GM21723 (cell line): ENCODE results near the gene TREML4.
A peak's percentile ranks its signal among the peaks of the same experiment; 100 is the strongest.
"Not testable (repeated sequence)": the region's sequence is repeated elsewhere in the genome, so short reads cannot be mapped to it uniquely, and the experiment has no call there.

Experiments used
- ATAC-seq: cut with Tn5 transposase; IDR thresholded peaks from one replicate; pipeline ENCODE4 v1.9.1; 2021; ENCODE audit warnings: mild to moderate bottlenecking, moderate library complexity; ENCODE audit not compliant: unreplicated experiment

The TREML4 gene

DNA sequence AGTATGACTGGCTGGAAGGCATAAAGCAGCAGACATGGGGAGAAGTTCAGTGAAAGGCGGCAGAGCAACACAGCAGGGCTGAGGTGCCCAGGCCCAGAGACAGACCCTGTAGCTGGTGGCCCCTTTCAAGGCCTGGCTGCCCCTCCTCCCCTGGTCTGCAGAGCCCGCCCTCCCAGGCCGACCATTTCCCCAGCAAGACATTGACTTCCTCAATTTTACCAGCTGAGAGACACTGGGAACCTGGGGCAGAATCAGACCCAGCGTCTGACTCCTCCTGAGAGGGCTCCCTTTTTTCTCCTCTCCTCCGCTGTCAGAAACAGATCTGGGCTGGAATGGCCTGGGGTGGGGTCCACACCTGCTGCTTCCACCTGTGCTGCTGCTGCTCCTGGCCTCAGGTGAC lies at the start of gene TREML4:
Gene TREML4 (plus strand): TSS at position 254 of the 400 bp plus-strand sequence. CDS start 79 bp downstream, at position 333.
- ATAC-seq, result no peak

DNA sequence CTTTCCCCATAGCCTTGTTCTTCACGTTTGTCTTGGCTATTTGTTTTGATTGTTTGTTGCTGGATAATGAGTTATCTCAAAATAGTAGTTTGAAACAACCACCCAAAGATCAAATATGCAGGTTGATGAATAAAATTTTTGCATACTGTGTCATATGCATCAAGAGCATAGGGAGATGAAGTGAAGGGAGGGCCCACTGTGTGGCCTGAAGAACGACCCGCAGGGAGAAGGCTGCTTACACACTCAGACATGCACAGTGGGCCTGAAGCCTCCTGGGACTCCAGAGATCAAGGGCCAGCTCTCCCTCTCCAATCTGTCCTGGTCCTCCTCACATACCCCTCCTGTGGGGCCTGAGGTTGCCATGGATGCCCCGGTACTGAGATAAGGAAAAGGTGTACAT lies 49.0 kb upstream of the TREML4 start:
- ATAC-seq, result no peak

- no peak for ATAC-seq
Measured at GRCh38 chr6:41181566-41181965, 46.6 kb upstream of the TREML4 start.

DNA sequence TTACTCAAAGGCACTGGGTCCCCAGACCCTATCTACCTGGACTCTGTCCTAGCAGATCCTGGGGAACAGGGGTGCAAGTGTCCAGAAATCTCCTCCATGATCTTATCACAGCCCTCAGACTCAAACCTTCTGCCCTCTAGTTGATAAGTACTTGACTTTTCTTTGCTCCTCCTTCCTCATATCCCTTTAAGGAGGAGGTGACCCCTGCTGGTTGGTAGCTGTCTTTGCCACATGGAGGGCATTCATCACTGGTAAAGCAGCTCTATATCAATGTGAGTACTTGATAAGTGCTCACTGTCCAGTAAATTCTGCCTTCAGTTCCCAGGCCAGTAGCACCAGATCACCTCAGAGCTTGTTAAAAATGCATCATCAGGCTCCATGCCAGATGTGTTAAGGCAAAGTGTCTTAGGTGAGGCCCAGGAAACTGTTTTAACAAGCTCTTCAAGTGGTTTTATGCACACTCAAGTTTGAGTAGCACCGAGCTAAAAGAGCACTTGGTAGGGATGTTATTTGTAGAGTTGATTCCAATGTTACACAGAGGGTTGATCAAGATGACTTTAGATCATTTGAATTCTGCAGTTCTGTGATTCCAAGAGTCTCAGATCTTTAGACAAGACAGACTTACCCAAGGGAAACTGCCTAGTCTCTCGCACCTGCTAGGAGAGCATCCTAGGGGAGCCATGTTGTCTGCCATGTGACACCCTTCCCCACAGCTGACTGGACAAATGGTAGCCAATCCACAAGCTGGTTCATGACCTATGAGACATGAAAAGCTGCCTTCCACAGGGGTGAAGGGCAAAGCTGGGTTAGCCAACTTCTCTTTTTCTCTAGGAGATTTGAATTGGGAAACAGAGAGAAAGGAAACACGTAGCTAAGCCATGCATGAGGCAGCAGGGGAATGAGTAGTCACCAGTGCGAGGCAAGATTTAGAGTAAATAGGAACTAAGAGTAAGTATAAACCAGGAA lies 45.8 kb upstream of the TREML4 start:
- peak; percentile 82 for ATAC-seq

DNA sequence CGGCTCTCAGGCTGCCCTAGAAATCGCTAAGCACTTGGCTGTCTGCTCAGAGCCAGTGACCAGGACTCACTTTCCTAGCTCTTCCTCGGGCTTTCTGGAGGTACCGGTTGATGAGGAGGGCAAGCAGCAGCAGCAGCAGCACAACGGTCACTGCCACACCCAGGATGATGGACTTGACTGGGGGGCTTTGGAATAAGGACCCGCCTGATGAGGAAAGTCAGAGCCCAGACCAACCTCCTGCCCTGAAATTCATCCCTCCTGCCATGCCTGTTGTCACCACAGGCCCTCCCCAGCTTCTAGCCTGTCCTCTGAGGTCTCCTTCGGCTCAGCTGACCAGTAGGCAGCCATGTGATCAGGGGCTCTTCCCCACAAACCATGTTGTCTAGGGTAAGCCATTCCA lies 43.4 kb upstream of the TREML4 start:
- ATAC-seq, result no peak

- no peak for ATAC-seq
Measured at GRCh38 chr6:41186031-41186562, 42.1 kb upstream of the TREML4 start.

- no peak for ATAC-seq
Measured at GRCh38 chr6:41187924-41188886, 39.9 kb upstream of the TREML4 start.

DNA sequence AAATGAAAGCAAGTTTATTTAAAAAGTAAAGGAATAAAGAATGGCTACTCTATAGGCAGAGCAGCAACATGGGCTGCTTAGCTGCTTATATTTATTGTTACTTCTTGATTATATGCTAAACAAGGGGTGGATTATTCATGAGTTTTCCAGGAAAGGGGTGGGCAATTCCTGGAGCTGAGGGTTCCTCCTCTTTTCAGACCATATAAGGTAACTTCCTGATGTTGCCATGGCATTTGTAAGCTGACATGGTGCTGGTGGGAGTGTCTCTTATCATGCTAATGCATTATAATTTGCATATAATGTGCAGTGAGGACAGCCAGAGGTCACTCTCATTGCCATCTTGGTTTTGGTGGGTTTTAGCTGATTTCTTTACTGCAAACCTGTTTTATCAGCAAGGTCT lies 39.1 kb upstream of the TREML4 start:
- ATAC-seq, result not testable (repeated sequence)

DNA sequence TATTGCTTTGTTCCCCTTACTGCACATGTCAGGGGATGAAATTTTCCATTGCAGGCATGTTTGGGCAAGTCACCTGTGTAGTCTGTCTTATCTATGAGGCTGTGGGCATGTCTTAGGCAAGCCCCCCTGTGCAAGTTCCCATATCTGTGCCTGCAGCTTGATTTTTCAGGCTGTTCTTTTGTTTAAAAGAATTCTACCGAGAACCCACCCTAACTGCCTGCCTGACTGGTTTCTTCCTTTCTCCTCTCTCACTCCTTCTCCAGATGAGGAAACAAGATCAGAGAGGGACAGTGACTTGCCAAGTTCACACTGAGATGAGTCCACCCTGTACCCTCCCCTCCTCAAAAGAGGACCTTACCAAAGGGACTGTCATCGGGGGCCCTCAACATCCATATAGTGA lies 38.2 kb upstream of the TREML4 start:
- no peak for ATAC-seq

DNA sequence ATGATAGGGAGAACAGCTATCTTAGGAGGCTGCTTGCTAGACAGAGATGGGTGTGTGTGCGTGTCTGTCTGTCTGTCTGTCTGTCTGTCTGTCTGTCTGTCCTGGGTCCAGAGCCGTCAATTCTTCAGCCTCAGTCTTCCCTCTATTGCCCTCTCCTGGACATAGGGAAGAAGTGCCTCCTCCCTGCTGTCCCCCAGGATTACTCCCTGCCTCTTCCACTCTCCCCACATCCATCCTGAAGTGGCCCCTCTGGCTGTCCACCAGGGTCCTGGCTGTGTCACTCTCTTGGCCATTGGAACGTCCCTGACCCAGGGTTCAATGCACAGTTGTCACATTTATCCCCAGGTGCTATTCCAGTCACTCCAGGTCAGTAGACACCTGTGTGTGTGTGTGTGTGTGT lies 37.4 kb upstream of the TREML4 start:
- no peak for ATAC-seq

GRCh38 chr6:41191569-41191968 lies 36.6 kb upstream of the TREML4 start:
- ATAC-seq, result no peak

- ATAC-seq, result no peak
Measured at GRCh38 chr6:41193171-41193734, 34.9 kb upstream of the TREML4 start.

DNA sequence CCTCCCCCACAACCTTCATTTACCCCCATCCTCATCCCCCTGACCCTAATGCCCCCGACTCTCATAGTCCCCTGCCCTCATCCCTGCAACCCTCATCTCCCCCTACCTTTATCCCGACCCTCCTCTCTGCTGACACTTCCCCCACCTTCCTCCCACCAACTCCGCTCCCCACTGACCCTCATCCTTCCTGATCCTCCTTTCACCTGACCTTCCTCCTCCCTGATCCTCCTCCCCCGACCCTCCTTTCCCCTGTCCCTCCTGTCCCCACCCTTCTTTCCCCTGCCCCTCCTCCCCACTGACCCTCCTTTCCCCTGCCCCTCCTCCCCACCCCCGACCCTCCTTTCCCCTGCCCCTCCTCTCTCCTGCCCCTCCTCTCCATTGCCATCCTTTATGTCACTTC lies 34.3 kb upstream of the TREML4 start:
- no peak for ATAC-seq

GRCh38 chr6:41194386-41194785 lies 33.8 kb upstream of the TREML4 start:
- no peak for ATAC-seq

DNA sequence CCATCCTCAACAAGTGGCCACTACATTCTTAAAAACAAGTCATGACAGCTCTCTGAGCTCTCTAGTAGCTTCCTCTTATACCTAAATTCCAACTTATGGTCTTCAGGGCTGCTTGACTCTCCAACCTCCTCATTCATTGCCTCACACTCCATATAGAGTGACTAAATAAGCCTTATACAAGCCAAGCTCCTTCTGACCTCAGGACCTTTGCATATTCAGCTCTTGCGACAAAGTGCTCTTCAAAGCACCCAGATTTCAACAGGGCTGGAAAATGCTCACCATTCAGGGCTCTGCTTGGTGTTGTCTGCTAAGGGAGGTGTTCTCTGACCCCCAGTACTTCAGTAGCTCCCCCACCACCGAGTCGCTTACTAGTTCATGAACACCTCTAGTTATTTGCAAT lies 30.9 kb upstream of the TREML4 start:
- no peak for ATAC-seq

DNA sequence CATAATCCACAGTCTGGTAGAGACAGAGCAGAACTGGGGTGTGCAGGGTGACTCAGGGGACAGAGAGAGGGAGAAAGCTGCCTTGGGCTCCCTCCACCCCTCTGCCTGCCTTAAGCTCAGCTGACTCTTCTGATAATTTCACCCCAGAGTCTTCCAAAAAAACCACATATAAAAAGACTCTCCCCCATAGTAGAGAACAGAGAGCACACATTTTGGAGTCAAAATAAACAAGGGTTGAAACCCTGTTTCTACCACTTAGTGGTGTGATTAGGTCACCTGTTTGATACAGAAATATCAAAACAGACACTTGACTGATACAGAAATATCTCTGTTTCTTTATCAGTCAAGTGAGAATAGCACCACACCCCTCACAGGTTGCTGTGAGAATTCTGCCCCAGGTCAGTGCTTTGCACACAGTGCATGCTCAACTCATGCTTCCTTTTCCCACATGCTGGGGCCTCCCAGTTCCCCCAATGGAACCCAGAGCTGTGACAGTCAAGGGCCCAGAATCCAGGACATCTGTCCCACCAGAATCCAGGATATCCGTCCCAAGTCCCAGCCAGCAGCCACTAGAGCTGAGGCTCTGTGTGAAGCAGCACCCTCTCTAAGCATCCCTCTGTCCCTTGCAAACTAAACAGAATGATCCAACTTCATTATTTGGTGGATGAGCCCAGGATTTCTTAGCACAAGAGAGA lies 28.4 kb upstream of the TREML4 start:
- ATAC-seq, result peak; percentile 62

- ATAC-seq, result peak; percentile 29
Measured at GRCh38 chr6:41200296-41200900, 27.8 kb upstream of the TREML4 start.

DNA sequence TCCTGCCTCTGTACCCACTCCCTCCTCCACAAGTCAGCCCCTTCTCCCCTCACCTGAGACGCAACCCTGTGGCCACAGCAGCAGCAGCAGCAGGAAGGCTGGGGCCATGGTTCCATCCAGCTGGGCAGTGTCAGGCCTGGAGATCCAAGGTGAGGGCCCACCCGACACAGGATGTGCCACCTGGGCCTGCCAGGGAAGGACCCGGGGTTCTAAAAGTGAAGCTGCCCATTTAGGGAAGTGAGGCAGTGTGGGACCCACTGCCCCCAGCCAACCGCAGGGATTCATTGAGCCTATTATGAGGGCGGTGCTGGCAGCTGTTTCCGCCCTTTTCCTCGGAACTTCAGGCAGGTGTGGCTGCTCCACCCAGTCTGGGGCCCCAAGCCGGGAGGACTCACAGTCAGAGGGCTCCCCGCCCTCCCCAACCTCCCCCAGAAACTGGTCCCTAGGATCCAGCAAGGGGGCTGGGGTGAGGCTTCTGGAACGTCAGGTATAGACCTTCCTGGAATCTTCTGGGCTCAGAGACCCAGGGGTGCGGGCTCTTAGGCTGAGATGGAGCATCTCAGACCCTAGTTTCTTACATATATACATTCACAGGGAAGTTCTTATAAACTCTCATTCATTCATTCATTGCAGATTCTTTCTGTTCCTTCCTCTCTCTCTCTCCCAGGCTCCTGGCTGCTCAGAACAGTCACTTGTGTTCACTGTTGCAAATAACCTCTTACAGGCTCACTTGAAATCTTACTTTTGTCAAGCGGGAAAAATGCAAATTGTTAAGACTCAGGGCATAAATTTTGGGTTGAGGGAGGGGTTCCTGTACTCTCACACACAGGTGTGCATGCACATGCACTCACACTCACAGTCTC lies 27.0 kb upstream of the TREML4 start, which contains the start of gene TREML2:
Gene TREML2 (minus strand): TSS at position 249 of the 863 bp plus-strand sequence. CDS start 141 bp downstream, at position 108.
- peak; percentile 32 for ATAC-seq

DNA sequence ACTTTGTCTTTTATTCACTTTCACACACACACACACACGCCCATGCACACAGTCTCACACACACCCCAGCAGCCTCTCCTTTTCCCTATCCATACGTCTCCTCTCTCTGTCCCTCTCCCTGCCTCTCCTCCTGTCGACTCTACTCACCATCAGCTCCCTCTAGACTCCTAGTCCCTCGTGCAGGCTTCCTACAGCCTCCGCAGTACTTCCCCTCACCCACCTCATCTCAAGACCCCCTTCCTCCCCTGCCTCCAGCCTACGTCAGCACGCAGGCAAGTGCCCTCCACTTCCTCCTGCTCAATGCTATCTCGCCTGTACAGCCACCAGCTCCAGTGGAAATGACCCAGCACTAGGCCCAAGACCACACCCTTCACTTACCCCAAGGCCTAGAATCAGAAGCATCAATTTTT lies 26.4 kb upstream of the TREML4 start:
- ATAC-seq, result no peak
